Ectodermal cell (in vitro differentiated cells): Measurements from ENCODE around the gene STRN4.
"Not testable (repeated sequence)": the region's sequence is repeated elsewhere in the genome, so short reads cannot be mapped to it uniquely, and the experiment has no call there.

ENCODE experiments used
- H3K27ac ChIP-seq: 2 replicates; pipeline ENCODE4 v1.7.0; 2013; ENCODE audit warnings: mild to moderate bottlenecking, low read depth, low read length; ENCODE audit not compliant: insufficient read depth, poor library complexity, severe bottlenecking
- H3K27me3 ChIP-seq: 2 replicates; pipeline ENCODE4 v1.7.0; 2013; ENCODE audit warnings: mild to moderate bottlenecking, low read length; ENCODE audit not compliant: insufficient read depth, control insufficient read depth, poor library complexity, severe bottlenecking
- H3K36me3 ChIP-seq: one replicate; pipeline ENCODE4 v1.7.0; 2013; ENCODE audit warnings: low read length; ENCODE audit not compliant: control insufficient read depth, insufficient read depth
- H3K4me1 ChIP-seq: one replicate; pipeline ENCODE4 v1.7.0; 2013; ENCODE audit warnings: low read length; ENCODE audit not compliant: control insufficient read depth, insufficient read depth
- H3K4me3 ChIP-seq: 2 replicates; pipeline ENCODE4 v1.7.0; 2013; ENCODE audit warnings: low read depth, low read length, control low read depth; ENCODE audit not compliant: insufficient read depth
- H3K9me3 ChIP-seq: 2 replicates; pipeline ENCODE4 v1.7.0; 2013; ENCODE audit warnings: mild to moderate bottlenecking, low read length, moderate library complexity; ENCODE audit not compliant: control insufficient read depth
- WGBS, 2 experiments: methylation state at CpG; one replicate each; pipeline ENCODE4 v1.1.7; 2013; ENCODE audit warnings: missing lambda C conversion rate in 2 of 2; 5-methylcytosine and 5-hydroxymethylcytosine counted together

Gene STRN4

GRCh38 chr19:46785054-46785979 is 39.1 kb upstream of the STRN4 start:
- no peaks in the 10 kb centered on the region for H3K27me3 ChIP-seq
- H3K4me3 ChIP-seq, result peak overlapping the region; percentile 89
- no peaks in the 10 kb centered on the region for H3K9me3 ChIP-seq
- peaks cover 23% of the 10 kb centered on the region for H3K4me1 ChIP-seq
- peaks cover 20% of the 10 kb centered on the region for H3K36me3 ChIP-seq
- WGBS, 2 experiments, result 81 to 84% methylated on average over 19 of the region's 19 CpGs
- peak overlapping the region; percentile 91 for H3K27ac ChIP-seq

- Histone ChIP-seq H3K36me3 (peaks cover 22% of the 10 kb centered on the region), H3K4me3 (peak overlapping the region; percentile 36)
- WGBS, 2 experiments, result 39 to 41% methylated on average over 17 of the region's 17 CpGs
Measured at GRCh38 chr19:46784262-46785053, 38.2 kb upstream of the STRN4 start.

GRCh38 chr19:46783670-46784069 is 37.4 kb upstream of the STRN4 start:
- Histone ChIP-seq H3K4me3 (no peak overlapping the region), H3K27ac (peak overlapping the region; percentile 38), H3K4me1 (peaks cover 23% of the 10 kb centered on the region), H3K9me3 (no peaks in the 10 kb centered on the region), H3K36me3 (peaks cover 25% of the 10 kb centered on the region), H3K27me3 (no peaks in the 10 kb centered on the region)
- whole genome bisulfite sequencing, 2 experiments, result 89 to 91% methylated on average over 2 of the region's 2 CpGs

More at GRCh38 chr19:46784262-46785053, 38.2 kb upstream of the STRN4 start:
- no peaks in the 10 kb centered on the region for H3K27me3 ChIP-seq
- peaks cover 23% of the 10 kb centered on the region for H3K4me1 ChIP-seq
- H3K9me3 ChIP-seq, result no peaks in the 10 kb centered on the region
- peak overlapping the region; percentile 91 for H3K27ac ChIP-seq

GRCh38 chr19:46782355-46783019 is 36.2 kb upstream of the STRN4 start:
- no peaks in the 10 kb centered on the region for H3K27me3 ChIP-seq
- H3K27ac ChIP-seq, result no peak overlapping the region
- WGBS, 2 experiments, result 95 to 97% methylated on average over 7 of the region's 7 CpGs
- H3K36me3 ChIP-seq, result peaks cover 33% of the 10 kb centered on the region
- H3K4me1 ChIP-seq, result peaks cover 23% of the 10 kb centered on the region
- H3K9me3 ChIP-seq, result no peaks in the 10 kb centered on the region
- no peak overlapping the region for H3K4me3 ChIP-seq

- H3K9me3 ChIP-seq, H3K27ac ChIP-seq, H3K27me3 ChIP-seq, H3K4me1 ChIP-seq, H3K4me3 ChIP-seq: not testable (repeated sequence)
- H3K36me3 ChIP-seq, result peaks cover 51% of the 10 kb centered on the region
- WGBS, 2 experiments, result 93 to 96% methylated on average over 12 of the region's 12 CpGs
Measured at GRCh38 chr19:46777956-46778645, 31.9 kb upstream of the STRN4 start.

- peaks cover 42% of the 10 kb centered on the region for H3K36me3 ChIP-seq
- no peaks in the 10 kb centered on the region for H3K27me3 ChIP-seq
- no peaks in the 10 kb centered on the region for H3K4me1 ChIP-seq
- no peak overlapping the region for H3K4me3 ChIP-seq
- no peak overlapping the region for H3K27ac ChIP-seq
- no peaks in the 10 kb centered on the region for H3K9me3 ChIP-seq
- 95% methylated on average over 31 to 33 of the region's 33 CpGs for WGBS, 2 experiments
Measured at GRCh38 chr19:46776927-46777911, 31.0 kb upstream of the STRN4 start.

GRCh38 chr19:46775642-46776258 is 29.5 kb upstream of the STRN4 start:
- no peaks in the 10 kb centered on the region for H3K4me1 ChIP-seq
- no peaks in the 10 kb centered on the region for H3K9me3 ChIP-seq
- 98% methylated on average over 11 of the region's 11 CpGs for WGBS, 2 experiments
- H3K27me3 ChIP-seq, result no peaks in the 10 kb centered on the region
- H3K27ac ChIP-seq, result no peak overlapping the region
- H3K36me3 ChIP-seq, result peaks cover 33% of the 10 kb centered on the region
- H3K4me3 ChIP-seq, result no peak overlapping the region

- Histone ChIP-seq H3K27me3 (no peaks in the 10 kb centered on the region), H3K4me1 (no peaks in the 10 kb centered on the region), H3K9me3 (no peaks in the 10 kb centered on the region), H3K4me3 (no peak overlapping the region), H3K36me3 (peaks cover 19% of the 10 kb centered on the region), H3K27ac (no peak overlapping the region)
- WGBS, 2 experiments, result 93 to 96% methylated on average over 7 of the region's 7 CpGs
Measured at GRCh38 chr19:46773018-46773399, 26.8 kb upstream of the STRN4 start.
